Endothelial cell of umbilical vein (primary cell): ENCODE measurements around the gene SGPL1. TPM values are rescaled to one million over a fixed set of nuclear protein-coding genes. Genes with fewer than 3 reads are reported as not detected.

Experiments
- BruUV-seq: library from RNA; stranded (reverse); fragments of 400-500 nt; replicated peaks from 2 replicates; lab custom pipeline; 2021; lab: Mats Ljungman, UMichigan
- CTCF ChIA-PET: fragments of 300-600, 350-600 bp; sonication (Branson Sonifier 250); formaldehyde crosslinking; loops from one replicate; lab custom pipeline; 2021; ENCODE audit warnings: antibody characterized with exemption, inconsistent platforms; lab: Charles Lee
- POLR2A ChIA-PET: fragments of 300-600, 350-600 bp; sonication (Branson Sonifier 250); formaldehyde crosslinking; loops from one replicate; lab custom pipeline; 2021; ENCODE audit warnings: antibody characterized with exemption, inconsistent platforms; lab: Charles Lee
- DNase-seq: peaks from one replicate; pipeline ENCODE4 v3.0.0-alpha.2; 2011; ENCODE audit warnings: low read depth, low spot score
- FAIRE-seq: peaks from 2 replicates; lab custom pipeline; 2011; peaks lifted over from hg19 to GRCh38; lab: Jason Lieb, UNC
- H2AFZ ChIP-seq: 2 replicates; pipeline ENCODE4 v1.6.0; 2012; ENCODE audit warnings: low read depth, low read length, control low read depth, inconsistent platforms
- H3K27ac ChIP-seq: 2 replicates; pipeline ENCODE4 v1.5.1; 2011; ENCODE audit warnings: low read depth, mild to moderate bottlenecking, control low read depth, low read length, moderate library complexity; ENCODE audit not compliant: insufficient read depth
- H3K27me3 ChIP-seq, 2 experiments: 2 replicates each; pipeline versions ENCODE4 v1.6.0 to v1.6.1; 2011; ENCODE audit warnings: low read length in 2 of 2, mixed read lengths in 1 of 2; ENCODE audit not compliant: control insufficient read depth in 2 of 2, insufficient read depth in 2 of 2
- H3K36me3 ChIP-seq, 2 experiments: 2 replicates in 1 of 2; 3 replicates in 1 of 2; pipeline ENCODE4 v1.5.1; 2011; ENCODE audit warnings: low read length in 2 of 2, mild to moderate bottlenecking in 1 of 2, moderate library complexity in 1 of 2; ENCODE audit not compliant: control insufficient read depth in 2 of 2, insufficient read depth in 2 of 2; ENCODE audit errors: extremely low read depth in 1 of 2
- H3K4me1 ChIP-seq: 3 replicates; pipeline ENCODE4 v1.5.1; 2011; ENCODE audit warnings: mild to moderate bottlenecking, low read length; ENCODE audit not compliant: control insufficient read depth, insufficient read depth; ENCODE audit errors: extremely low read depth
- H3K4me2 ChIP-seq: 2 replicates; pipeline ENCODE4 v1.6.1; 2011; ENCODE audit warnings: low read length, control low read depth, mixed read lengths; ENCODE audit not compliant: insufficient read depth
- H3K4me3 ChIP-seq, 3 experiments: fragments of 200-600 bp in 1 of 3; sonication (generic), shearing (Covaris generic) in 1 of 3; replicated peaks in 1 of 3; 2 replicates each; pipeline ENCODE4 v1.5.1; 2011 to 2016; ENCODE audit warnings: control low read depth in 3 of 3, low read length in 3 of 3, mild to moderate bottlenecking in 2 of 3, inconsistent platforms in 1 of 3, low read depth in 1 of 3, moderate library complexity in 1 of 3; ENCODE audit not compliant: insufficient read depth in 1 of 3
- H3K79me2 ChIP-seq: 2 replicates; pipeline ENCODE4 v1.6.0; 2012; ENCODE audit warnings: low read length, inconsistent platforms; ENCODE audit not compliant: control insufficient read depth, insufficient read depth
- H3K9ac ChIP-seq: replicated peaks from 2 replicates; pipeline ENCODE3; 2011; ENCODE audit warnings: low read length, control low read depth; ENCODE audit not compliant: insufficient read depth; ENCODE audit errors: extremely low read depth
- H3K9me1 ChIP-seq: replicated peaks from 3 replicates; pipeline ENCODE4 v1.6.0; 2011; ENCODE audit warnings: mild to moderate bottlenecking, low read length; ENCODE audit not compliant: control insufficient read depth, insufficient read depth; ENCODE audit errors: extremely low read depth
- H3K9me3 ChIP-seq: replicated peaks from 2 replicates; pipeline ENCODE4 v1.5.1; 2012; ENCODE audit warnings: low read length, inconsistent platforms; ENCODE audit not compliant: control insufficient read depth, insufficient read depth
- H4K20me1 ChIP-seq: replicated peaks from 2 replicates; pipeline ENCODE3; 2011; ENCODE audit warnings: mild to moderate bottlenecking, low read length; ENCODE audit not compliant: control insufficient read depth, insufficient read depth; ENCODE audit errors: extremely low read depth
- CTCF ChIP-seq, 2 donors: IDR thresholded peaks; 1 replicate in 1 of 2; 2 replicates in 1 of 2; pipeline ENCODE4 v1.5.1; 2011; ENCODE audit warnings: low read length in 2 of 2, mild to moderate bottlenecking in 2 of 2, moderate library complexity in 2 of 2, control low read depth in 1 of 2, inconsistent platforms in 1 of 2, low read depth in 1 of 2; ENCODE audit not compliant: insufficient read depth in 1 of 2; ENCODE audit errors: extremely low read depth in 1 of 2
- EZH2 ChIP-seq: IDR thresholded peaks from 2 replicates; pipeline ENCODE4 v1.6.1; 2012; ENCODE audit warnings: borderline replicate concordance, low read depth, mild to moderate bottlenecking, moderate library complexity, low read length, inconsistent platforms; ENCODE audit not compliant: severe bottlenecking
- FOS ChIP-seq: IDR thresholded peaks from 2 replicates; pipeline ENCODE4 v1.6.1; 2011; ENCODE audit warnings: mild to moderate bottlenecking, low read length, moderate library complexity, borderline replicate concordance; ENCODE audit not compliant: insufficient read depth
- GATA2 ChIP-seq: IDR thresholded peaks from 2 replicates; pipeline ENCODE4 v1.7.0; 2011; ENCODE audit warnings: low read depth, mild to moderate bottlenecking, moderate library complexity, mixed read lengths, low read length; ENCODE audit not compliant: insufficient read length, insufficient read depth
- JUN ChIP-seq: IDR thresholded peaks from 2 replicates; pipeline ENCODE4 v1.6.1; 2011; ENCODE audit warnings: borderline replicate concordance, low read depth; ENCODE audit not compliant: insufficient read length, insufficient read depth
- MAX ChIP-seq: IDR thresholded peaks from 2 replicates; pipeline ENCODE4 v1.6.1; 2011; ENCODE audit not compliant: insufficient read depth, insufficient read length
- MYC ChIP-seq: IDR thresholded peaks from one replicate; pipeline ENCODE4 v1.6.1; 2011; ENCODE audit warnings: mild to moderate bottlenecking, low read depth, low read length
- POLR2A ChIP-seq: IDR thresholded peaks from 2 replicates; pipeline ENCODE4 v1.6.1; 2012; ENCODE audit warnings: low read depth, mild to moderate bottlenecking, control low read depth, low read length
- POLR2AphosphoS5 ChIP-seq: IDR thresholded peaks from 2 replicates; pipeline ENCODE4 v1.6.1; 2012; ENCODE audit warnings: low read depth, mild to moderate bottlenecking, control low read depth, low read length, moderate library complexity; ENCODE audit not compliant: insufficient read depth
- dilution Hi-C: fragments of 300-500 bp; cut with MboI; formaldehyde crosslinking; loops from one replicate; pipeline ENCODE4 v1.15.0; 2019; ENCODE audit warnings: low sequenced_read_pairs; ENCODE audit not compliant: extremely low pct_ligation_motif_present
- intact Hi-C: fragments of 100-400 bp; cut with micrococcal nuclease; formaldehyde crosslinking; loops from one replicate; pipeline ENCODE4 v1.10.0; 2022
- polyA plus RNA-seq, 4 experiments: library from polyadenylated mRNA; depleted of rRNA in 3 of 4; stranded (reverse) in 3 of 4; unstranded in 1 of 4; fragments of >200 nt; gene quantifications; 2 replicates each; pipeline versions ENCODE4 v1.2.1 to v1.2.3, GENCODE V29; 2011 to 2012; ENCODE audit warnings: missing spikeins in 1 of 4
- total RNA-seq: library from RNA; stranded (reverse); gene quantifications from 2 replicates; pipeline ENCODE4 v1.2.3, GENCODE V29; 2021

SGPL1 gene
- total and polyA plus RNA-seq, 2 donors (not counting 3 experiments of a cell fraction or from before 2014, with no cell fraction given), result 11.4 to 25.2 TPM

- no peak overlapping the region for H2AFZ ChIP-seq
- DNase-seq (no peak), FAIRE-seq (no peak)
- H3K36me3 ChIP-seq, result peaks cover 0 to 5% of the 10 kb centered on the region in 2 experiments
- dilution Hi-C loops, result no loop called here
- H3K9me1 ChIP-seq, result no peaks in the 10 kb centered on the region
- ChIA-PET POLR2A (no interaction called here), CTCF (no interaction called here)
- no peaks in the 10 kb centered on the region for H3K4me1 ChIP-seq
- H3K9ac ChIP-seq, result no peak overlapping the region
- H3K9me3 ChIP-seq, result no peaks in the 10 kb centered on the region
- H3K27ac ChIP-seq, result no peak overlapping the region
- no peak overlapping the region for H3K4me3 ChIP-seq
- intact Hi-C loops, result no loop called here
- no TSS peak for BruUV-seq
- TF ChIP-seq GATA2, result no peak
- no peak for TF ChIP-seq POLR2A
- no peak for TF ChIP-seq MAX
- no peak for TF ChIP-seq JUN
- TF ChIP-seq EZH2, result no peak
- no peak for TF ChIP-seq FOS
- TF ChIP-seq CTCF (IDR thresholded peaks at IDR 0.05; ENCODE audit: extremely low read depth in 1 of 2, insufficient read depth in 1 of 2, low read depth in 1 of 2, low read length in 2 of 2), result no peak
- TF ChIP-seq POLR2AphosphoS5, result no peak
- TF ChIP-seq MYC, result no peak
- H3K27me3 ChIP-seq, result no peaks in the 10 kb centered on the region
- no peaks in the 10 kb centered on the region for H3K79me2 ChIP-seq
- no peaks in the 10 kb centered on the region for H4K20me1 ChIP-seq
- no peak overlapping the region for H3K4me2 ChIP-seq
Observed at GRCh38 chr10:70866424-70866823, 50.7 kb downstream of the SGPL1 start.
